ENCODE results near the gene ATP8B1. TPM values are rescaled to one million over a fixed set of nuclear protein-coding genes. Genes with fewer than 3 reads are reported as not detected.
"Not testable (repeated sequence)": the region's sequence is repeated elsewhere in the genome, so short reads cannot be mapped to it uniquely, and the experiment has no call there.

Gene ATP8B1
- total RNA-seq, 2 experiments from 2014 or later = 0.26 TPM; not detected in 1

DNA sequence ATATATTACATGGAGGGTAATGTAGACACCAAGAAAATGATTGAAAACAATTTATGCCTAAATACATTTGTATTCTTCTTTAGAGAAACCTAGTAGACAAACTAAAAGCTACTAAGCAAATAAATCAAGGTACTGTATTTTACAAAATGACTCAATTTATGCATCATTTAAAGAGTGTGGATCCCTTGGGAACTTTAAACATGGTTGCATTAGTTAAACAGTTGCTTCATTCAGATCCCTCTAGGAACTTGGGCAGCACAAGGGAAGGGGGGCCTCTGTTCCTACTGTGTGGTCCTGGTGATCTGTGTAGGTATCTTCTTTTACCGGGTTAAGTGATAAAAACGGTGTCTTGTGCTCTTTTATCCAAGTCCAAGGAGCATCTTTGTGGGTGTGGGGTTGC, 31.5 kb upstream of the ATP8B1 start:
- peaks cover 45% of the 10 kb centered on the region for H3K36me3 Mint-ChIP-seq
- peaks cover 28% of the 10 kb centered on the region for H3K27me3 Mint-ChIP-seq
- DNase-seq (no peak), ATAC-seq (no peak)
- H3K4me1 Mint-ChIP-seq = peaks cover 36% of the 10 kb centered on the region
- peaks cover 13% of the 10 kb centered on the region for H3K9me3 Mint-ChIP-seq (ENCODE audit: low read depth)
- no peak overlapping the region for H3K27ac Mint-ChIP-seq
- CTCF ChIA-PET = no interaction called here
- no peak overlapping the region for H3K4me3 Mint-ChIP-seq

DNA sequence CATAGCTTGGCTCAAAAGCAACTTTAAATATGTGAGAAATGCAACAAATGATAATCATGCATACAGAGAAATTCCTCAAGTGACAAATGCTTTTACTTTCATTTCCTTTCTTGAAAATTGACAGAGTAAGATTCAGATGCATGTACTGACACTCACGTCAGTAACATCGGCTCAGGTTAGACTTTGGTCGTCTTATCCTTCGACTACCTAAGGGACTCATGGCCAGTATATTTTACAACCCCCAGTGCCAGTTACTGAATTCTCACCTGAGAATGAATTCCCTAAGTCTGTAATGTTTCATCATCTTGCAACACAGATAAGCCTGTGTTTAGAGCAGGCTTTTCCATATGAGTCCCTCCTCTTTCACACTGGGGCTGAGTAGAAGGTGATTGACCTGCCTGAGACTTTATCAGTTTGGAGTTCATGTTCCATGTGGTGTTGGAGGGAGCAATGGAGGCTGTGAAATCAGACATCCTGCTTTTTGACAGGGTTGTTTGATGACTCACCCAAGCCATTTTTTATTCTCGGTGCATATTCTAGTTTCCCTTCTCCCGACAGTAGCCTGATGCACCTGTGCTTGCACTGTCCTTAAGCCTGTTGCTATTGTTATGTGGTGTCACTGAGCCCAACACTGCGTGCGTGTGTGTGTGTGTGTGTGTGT, 30.5 kb upstream of the ATP8B1 start:
- Mint-ChIP-seq H3K9me3 (ENCODE audit: low read depth) (peaks cover 10% of the 10 kb centered on the region), H3K27me3 (peaks cover 30% of the 10 kb centered on the region), H3K36me3 (peaks cover 43% of the 10 kb centered on the region), H3K4me1 (peaks cover 35% of the 10 kb centered on the region), H3K4me3 (peak overlapping the region; percentile 64), H3K27ac (peak overlapping the region; percentile 80)
- ATAC-seq (peak; percentile 66), DNase-seq (peak; percentile 50)
- CTCF ChIA-PET = no interaction called here

DNA sequence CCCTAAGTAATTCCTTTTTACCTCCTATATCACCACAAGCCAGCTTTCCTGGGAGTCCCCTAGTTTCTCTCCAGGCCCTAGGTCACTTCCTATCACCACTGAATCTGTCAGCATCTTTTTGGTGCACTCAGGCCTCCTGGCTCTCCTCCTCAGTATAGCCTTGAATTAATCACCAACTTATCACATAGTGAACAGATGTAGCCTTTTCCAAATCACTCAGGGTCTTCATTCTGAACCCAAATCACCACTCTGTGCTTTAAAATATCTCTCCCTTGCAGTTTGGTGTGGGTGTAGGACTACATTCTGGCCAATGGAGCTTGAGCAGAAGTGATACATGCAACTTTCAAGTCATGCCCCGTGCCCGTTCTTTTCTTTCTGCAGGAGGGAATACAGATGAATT, 29.6 kb upstream of the ATP8B1 start:
- CTCF ChIA-PET = interaction anchor here (0.8 kb wide), 1 partner anchor 11 kb away, joined by 3 read pairs; no protein-coding TSS in a partner anchor
- DNase-seq = no peak
- peaks cover 26% of the 10 kb centered on the region for H3K4me1 Mint-ChIP-seq

DNA sequence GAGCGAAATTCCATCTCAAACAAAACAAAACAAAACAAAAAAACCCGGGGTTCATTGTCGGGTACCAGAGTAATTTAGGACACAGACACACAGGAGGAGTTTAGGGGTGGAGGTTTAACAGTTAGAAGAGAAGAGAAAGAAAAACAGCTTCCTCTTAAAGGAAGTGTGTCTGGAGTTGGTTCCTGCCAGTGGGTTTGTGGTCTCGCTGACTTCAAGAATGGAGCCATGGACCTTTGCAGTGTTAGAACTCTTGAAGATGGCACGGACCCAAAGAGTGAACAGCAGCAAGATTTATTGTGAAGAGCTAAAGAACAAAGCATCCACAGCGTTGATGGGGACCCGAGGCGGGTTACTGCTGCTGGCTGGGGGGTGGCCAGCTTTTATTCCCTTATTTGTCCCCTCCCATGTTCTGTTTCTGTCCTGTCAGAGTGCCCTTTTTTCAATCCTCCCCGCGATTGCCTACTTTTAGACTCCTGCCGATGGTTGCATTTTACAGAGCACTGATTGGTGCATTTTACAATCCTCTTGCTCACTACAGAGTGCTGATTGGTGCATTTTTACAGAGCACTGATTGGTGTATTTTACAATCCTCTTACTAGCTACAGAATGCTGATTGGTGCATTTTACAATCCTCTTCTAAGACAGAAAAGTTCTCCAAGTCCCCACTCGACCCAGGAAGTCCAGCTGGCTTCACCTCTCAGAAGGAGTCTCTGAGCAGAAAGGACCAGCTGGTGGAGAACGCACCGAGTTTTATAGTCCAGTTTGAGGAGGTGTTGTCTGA, 28.7 kb upstream of the ATP8B1 start:
- Mint-ChIP-seq H3K27ac (no peak overlapping the region), H3K4me3 (no peak overlapping the region), H3K27me3 (peaks cover 29% of the 10 kb centered on the region), H3K4me1 (peaks cover 24% of the 10 kb centered on the region), H3K36me3 (peaks cover 33% of the 10 kb centered on the region), H3K9me3 (ENCODE audit: low read depth) (peaks cover 9% of the 10 kb centered on the region)
- ATAC-seq (no peak), DNase-seq (no peak)
- CTCF ChIA-PET = interaction anchor here (0.8 kb wide), 1 partner anchor 10 kb away, joined by 3 read pairs; no protein-coding TSS in a partner anchor

More for the DNA sequence above, 29.6 kb upstream of the ATP8B1 start:
- peak overlapping the region; percentile 80 for H3K27ac Mint-ChIP-seq
- ATAC-seq = no peak
- peaks cover 26% of the 10 kb centered on the region for H3K27me3 Mint-ChIP-seq
- H3K4me3 Mint-ChIP-seq = no peak overlapping the region
- peaks cover 37% of the 10 kb centered on the region for H3K36me3 Mint-ChIP-seq
- H3K9me3 Mint-ChIP-seq (ENCODE audit: low read depth) = peaks cover 9% of the 10 kb centered on the region

DNA sequence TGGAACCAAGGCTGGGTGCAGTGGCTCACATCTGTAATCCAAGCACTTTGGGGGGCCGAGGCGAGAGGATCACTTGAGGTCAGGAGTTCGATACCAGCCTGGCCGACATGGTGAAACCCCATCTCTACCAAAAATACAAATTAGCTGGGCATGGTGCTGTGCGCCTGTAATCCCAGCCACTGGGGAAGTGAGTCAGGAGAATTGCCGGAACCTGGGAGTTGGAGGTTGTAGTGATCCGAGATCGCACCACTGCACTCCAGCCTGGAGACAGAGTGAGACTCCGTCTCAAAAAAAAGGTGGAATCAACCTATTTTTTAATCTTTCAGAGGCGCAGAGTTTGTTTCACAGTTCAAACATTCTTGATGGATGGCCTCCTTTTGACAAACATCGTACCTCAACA, 24.5 kb upstream of the ATP8B1 start:
- CTCF ChIA-PET = interaction anchor here (0.8 to 1.1 kb wide), 2 partner anchors 15 to 32 kb away, joined by 3 read pairs; no protein-coding TSS in a partner anchor
- no peak overlapping the region for H3K27ac Mint-ChIP-seq
- DNase-seq = no peak
- ATAC-seq = no peak
- peaks cover 9% of the 10 kb centered on the region for H3K4me1 Mint-ChIP-seq
- peaks cover 13% of the 10 kb centered on the region for H3K36me3 Mint-ChIP-seq
- peaks cover 22% of the 10 kb centered on the region for H3K27me3 Mint-ChIP-seq
- H3K9me3 Mint-ChIP-seq (ENCODE audit: low read depth) = peaks cover 3% of the 10 kb centered on the region
- no peak overlapping the region for H3K4me3 Mint-ChIP-seq

DNA sequence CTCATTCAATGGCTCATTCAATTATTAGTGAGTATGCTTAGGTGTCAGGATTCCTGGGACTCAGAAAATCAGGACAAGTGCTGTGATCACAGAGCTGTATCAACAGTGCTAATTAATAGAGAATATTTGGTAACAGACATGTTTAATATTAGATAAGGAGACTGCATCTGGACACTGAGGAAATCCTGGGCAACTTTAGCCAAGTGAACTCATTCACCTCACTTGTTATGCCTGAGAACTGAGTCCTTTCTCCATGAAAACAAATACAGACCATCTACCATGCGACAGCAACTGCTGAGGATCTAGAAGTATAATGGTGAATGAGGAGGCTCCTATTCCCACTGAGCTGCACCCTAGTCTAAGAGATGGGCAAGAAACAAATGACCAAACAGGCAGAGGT, 23.1 kb upstream of the ATP8B1 start:
- no peak overlapping the region for H3K27ac Mint-ChIP-seq
- peaks cover 26% of the 10 kb centered on the region for H3K27me3 Mint-ChIP-seq
- no peaks in the 10 kb centered on the region for H3K9me3 Mint-ChIP-seq (ENCODE audit: low read depth)
- no peaks in the 10 kb centered on the region for H3K4me1 Mint-ChIP-seq
- H3K4me3 Mint-ChIP-seq = no peak overlapping the region
- ATAC-seq (no peak), DNase-seq (no peak)
- peaks cover 3% of the 10 kb centered on the region for H3K36me3 Mint-ChIP-seq
- CTCF ChIA-PET = no interaction called here

DNA sequence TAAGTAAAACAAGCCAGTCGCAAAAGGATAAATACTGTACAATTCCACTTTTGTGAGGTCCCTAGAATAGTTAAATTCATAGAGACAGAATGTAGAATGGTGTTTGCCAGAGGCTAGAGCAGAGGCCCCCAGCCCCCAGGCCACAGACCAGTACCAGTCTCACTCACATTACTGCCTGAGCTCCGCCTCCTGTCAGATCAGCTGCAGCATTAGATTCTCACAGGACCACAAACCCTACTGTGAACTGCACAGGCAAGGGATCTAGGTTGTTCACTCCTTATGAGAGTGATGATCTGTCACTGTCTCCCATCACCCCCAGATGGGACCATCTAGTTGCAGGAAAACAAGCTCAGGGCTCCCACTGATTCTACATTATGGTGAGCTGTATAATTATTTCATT, 17.5 kb upstream of the ATP8B1 start:
- peaks cover 27% of the 10 kb centered on the region for H3K27me3 Mint-ChIP-seq

DNA sequence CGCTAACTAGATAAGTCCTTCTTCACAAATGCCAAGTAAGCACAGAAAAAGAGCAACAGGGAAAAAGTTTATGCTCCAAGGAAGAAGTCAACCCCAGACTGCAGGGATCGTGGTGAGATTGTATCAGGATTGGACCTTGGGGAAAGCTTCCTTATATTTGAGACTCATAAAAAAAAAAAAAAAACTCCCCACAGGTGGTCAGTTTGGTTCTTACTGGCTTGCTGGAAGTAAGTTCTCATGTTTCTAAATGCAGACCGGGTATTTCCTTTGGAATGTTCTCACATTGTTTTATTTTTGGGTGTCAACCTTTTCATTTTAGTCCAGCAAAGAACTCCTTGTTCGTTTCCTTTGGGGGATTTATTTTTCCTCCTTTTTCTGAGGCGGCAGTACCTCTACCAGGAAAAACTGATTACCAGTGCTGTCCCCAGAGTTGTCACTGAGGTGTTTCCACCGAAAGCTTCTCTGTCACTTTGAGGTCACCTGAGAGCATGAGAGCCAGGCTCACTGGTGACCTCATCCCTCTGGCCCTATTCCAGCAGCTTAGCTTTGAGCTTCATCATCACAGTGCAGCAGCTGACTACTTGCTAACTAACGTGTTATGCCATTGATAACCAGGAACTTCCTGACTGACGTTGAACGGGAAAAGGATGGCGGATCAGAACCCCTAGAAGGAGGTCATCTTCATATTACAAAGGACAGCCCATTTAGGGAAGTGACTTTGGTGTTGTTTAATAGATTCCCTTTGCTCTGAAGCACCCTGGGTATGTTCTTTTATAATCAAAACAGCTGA, 16.8 kb upstream of the ATP8B1 start:
- H3K9me3 Mint-ChIP-seq (ENCODE audit: low read depth) = no peaks in the 10 kb centered on the region
- H3K36me3 Mint-ChIP-seq = no peaks in the 10 kb centered on the region
- no peak overlapping the region for H3K27ac Mint-ChIP-seq
- peaks cover 27% of the 10 kb centered on the region for H3K27me3 Mint-ChIP-seq
- H3K4me1 Mint-ChIP-seq = no peaks in the 10 kb centered on the region
- CTCF ChIA-PET = interaction anchor here (1.4 kb wide), 1 partner anchor 8 kb away, joined by 3 read pairs; no protein-coding TSS in a partner anchor
- ATAC-seq = no peak
- DNase-seq = no peak
- H3K4me3 Mint-ChIP-seq = no peak overlapping the region

More for the DNA sequence above, 17.5 kb upstream of the ATP8B1 start:
- not testable (repeated sequence) for H3K9me3 Mint-ChIP-seq (ENCODE audit: low read depth); H3K27ac Mint-ChIP-seq; H3K36me3 Mint-ChIP-seq; DNase-seq; ATAC-seq; H3K4me1 Mint-ChIP-seq; H3K4me3 Mint-ChIP-seq
- CTCF ChIA-PET = interaction anchor here (1.4 kb wide), 1 partner anchor 9 kb away, joined by 3 read pairs; no protein-coding TSS in a partner anchor

DNA sequence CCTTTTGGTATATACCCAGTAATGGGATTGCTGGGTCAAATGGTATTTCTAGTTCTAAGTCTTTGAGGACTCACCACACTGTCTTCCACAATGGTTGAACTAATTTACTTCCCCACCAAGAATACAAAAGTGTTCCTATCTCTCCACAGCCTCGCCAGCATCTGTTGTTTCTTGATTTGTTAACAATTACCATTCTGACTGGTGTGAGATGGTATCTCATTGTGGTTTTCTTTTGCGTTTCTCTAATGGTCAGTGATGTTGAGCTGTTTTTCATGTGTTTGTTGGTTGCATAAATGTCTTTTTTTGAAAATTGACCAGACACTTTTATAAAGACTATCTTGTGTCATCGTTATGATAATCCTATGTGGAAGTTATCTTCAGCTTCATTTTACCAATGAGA, 16.0 kb upstream of the ATP8B1 start:
- H3K4me3 Mint-ChIP-seq = no peak overlapping the region
- ATAC-seq (no peak), DNase-seq (no peak)
- no peak overlapping the region for H3K27ac Mint-ChIP-seq
- CTCF ChIA-PET = interaction anchor here (1.4 kb wide), 1 partner anchor 7 kb away, joined by 3 read pairs; no protein-coding TSS in a partner anchor
- H3K9me3 Mint-ChIP-seq (ENCODE audit: low read depth) = no peaks in the 10 kb centered on the region
- peaks cover 28% of the 10 kb centered on the region for H3K27me3 Mint-ChIP-seq
- H3K4me1 Mint-ChIP-seq = no peaks in the 10 kb centered on the region
- H3K36me3 Mint-ChIP-seq = peaks cover under 1% of the 10 kb centered on the region

DNA sequence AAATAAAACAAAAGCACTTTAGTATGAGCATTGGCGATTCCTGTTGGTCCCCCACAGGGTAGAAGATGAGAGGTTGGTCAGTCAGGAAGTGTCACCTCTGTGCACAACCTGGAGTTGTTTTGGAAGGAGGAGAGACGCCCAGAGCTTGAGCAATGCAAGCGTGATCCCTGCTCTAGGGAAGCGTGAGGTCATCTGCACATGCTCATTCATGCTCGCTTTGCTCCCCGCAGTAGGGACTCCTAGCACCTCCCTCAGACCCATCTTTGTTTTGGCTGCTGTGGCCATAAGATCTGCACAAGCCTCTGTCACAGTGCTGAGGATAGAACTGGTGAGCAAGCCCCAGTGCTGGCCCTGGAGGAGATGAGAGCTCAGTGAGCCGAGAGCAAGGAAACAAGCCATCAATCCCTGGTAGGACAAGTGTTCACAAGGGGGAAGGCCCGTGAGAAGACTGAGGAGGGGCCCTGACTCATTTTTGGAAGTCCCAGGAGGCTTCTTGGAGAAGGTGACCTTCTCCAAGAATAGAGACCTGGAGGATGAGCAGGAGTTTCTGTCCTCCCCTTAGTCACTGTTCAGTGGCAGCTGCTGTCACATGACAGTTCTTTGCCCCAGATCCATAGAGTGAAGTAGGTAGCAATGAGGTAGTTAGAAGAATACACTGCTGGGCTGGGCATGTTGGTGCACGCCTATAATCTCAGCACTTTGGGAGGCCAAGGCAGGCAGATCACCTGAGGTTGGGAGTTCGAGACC, 13.3 kb upstream of the ATP8B1 start:
- H3K36me3 Mint-ChIP-seq = peaks cover 3% of the 10 kb centered on the region
- H3K27ac Mint-ChIP-seq = no peak overlapping the region
- ATAC-seq (no peak), DNase-seq (peak; percentile 19)
- CTCF ChIA-PET = no interaction called here
- peaks cover 5% of the 10 kb centered on the region for H3K9me3 Mint-ChIP-seq (ENCODE audit: low read depth)
- no peak overlapping the region for H3K4me3 Mint-ChIP-seq
- no peaks in the 10 kb centered on the region for H3K4me1 Mint-ChIP-seq
- peaks cover 23% of the 10 kb centered on the region for H3K27me3 Mint-ChIP-seq

DNA sequence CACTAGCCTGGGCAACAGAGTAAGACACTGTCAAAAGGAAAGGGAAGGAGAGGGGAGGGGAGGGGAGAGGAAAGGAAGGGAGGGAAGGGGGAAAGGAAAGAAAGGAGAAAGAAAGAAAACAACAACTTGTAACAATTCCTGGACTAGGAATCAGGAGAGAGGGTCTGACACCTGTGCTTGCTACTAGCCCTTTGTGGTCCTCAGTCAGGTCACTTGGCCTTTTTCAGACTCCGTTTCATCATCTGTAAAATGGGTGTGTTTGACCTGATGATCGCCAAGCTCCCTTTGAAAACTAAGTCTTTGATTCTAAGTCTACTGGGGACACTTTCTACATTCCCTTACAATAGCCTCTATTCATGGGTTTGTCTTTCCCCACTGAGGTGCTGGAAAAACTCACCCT, 11.4 kb upstream of the ATP8B1 start:
- Mint-ChIP-seq H3K36me3 (peaks cover 3% of the 10 kb centered on the region), H3K27ac (no peak overlapping the region), H3K9me3 (ENCODE audit: low read depth) (peaks cover 8% of the 10 kb centered on the region), H3K4me3 (no peak overlapping the region), H3K27me3 (peaks cover 17% of the 10 kb centered on the region), H3K4me1 (no peaks in the 10 kb centered on the region)
- ATAC-seq (no peak), DNase-seq (peak; percentile 1)
- CTCF ChIA-PET = no interaction called here

DNA sequence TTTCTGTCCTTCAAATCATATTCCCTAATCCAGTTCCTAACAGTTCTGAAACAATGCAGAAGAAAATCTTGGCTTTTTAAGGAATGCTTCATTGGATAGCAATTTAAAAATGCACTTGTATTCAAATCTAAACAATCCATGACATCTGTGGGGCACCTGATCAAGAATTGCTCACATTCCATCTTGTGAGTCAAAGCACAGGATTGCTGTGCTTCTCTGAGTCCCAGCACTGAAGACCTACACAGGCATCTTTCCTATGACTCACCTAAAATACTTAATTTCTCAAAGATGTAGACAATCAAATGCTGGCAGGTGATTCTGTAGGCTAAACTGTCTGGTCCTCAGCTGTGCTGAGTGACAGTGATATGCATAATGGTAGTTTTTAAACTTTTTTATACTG, 10.1 kb upstream of the ATP8B1 start:
- DNase-seq = no peak
- peaks cover 24% of the 10 kb centered on the region for H3K27me3 Mint-ChIP-seq
- no peaks in the 10 kb centered on the region for H3K4me1 Mint-ChIP-seq

DNA sequence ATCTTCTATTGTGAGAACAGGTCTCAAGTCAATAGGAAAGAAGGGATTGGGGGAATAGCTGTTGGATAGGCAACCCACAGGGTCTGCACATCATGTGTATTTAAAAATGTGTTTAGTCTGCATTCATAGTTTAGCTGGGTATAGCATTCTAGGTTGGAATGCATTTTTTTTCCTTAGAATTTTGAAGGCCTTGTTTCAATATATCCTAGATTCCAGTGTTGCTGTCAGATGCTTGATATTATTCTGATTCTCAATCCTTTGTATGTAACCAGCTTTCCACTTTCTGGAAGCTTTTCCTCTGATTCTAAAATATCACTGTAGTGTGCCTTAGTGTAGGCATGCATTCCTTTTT, 9.0 kb upstream of the ATP8B1 start:
- CTCF ChIA-PET = interaction anchor here (0.6 to 1.1 kb wide), 3 partner anchors 8 to 586 kb away, joined by 3 read pairs; no protein-coding TSS in a partner anchor
- DNase-seq (no peak), ATAC-seq (no peak)
- peaks cover 8% of the 10 kb centered on the region for H3K9me3 Mint-ChIP-seq (ENCODE audit: low read depth)
- peaks cover 3% of the 10 kb centered on the region for H3K36me3 Mint-ChIP-seq
- no peak overlapping the region for H3K27ac Mint-ChIP-seq
- no peaks in the 10 kb centered on the region for H3K4me1 Mint-ChIP-seq
- H3K4me3 Mint-ChIP-seq = no peak overlapping the region
- peaks cover 31% of the 10 kb centered on the region for H3K27me3 Mint-ChIP-seq

More for the DNA sequence above, 10.1 kb upstream of the ATP8B1 start:
- H3K9me3 Mint-ChIP-seq (ENCODE audit: low read depth) = peaks cover 8% of the 10 kb centered on the region
- H3K27ac Mint-ChIP-seq = no peak overlapping the region
- ATAC-seq = no peak
- CTCF ChIA-PET = no interaction called here
- peaks cover 3% of the 10 kb centered on the region for H3K36me3 Mint-ChIP-seq
- no peak overlapping the region for H3K4me3 Mint-ChIP-seq
